K562 (cell line): ENCODE data around the gene SMIM22. TPM values are rescaled to one million over a fixed set of nuclear protein-coding genes. Genes with fewer than 3 reads are reported as not detected.
A peak's percentile ranks its signal among the peaks of the same experiment; 100 is the strongest.

ENCODE experiments used
- ATAC-seq: fragments of 200-7000 bp; cut with Tn5 transposase; 3 replicates; pipeline ENCODE4 v1.9.1; 2020; ENCODE audit warnings: moderate library complexity
- BruUV-seq: library from RNA; stranded (reverse); fragments of 400-500 nt; replicated peaks from 2 replicates; lab custom pipeline; 2021; lab: Mats Ljungman, UMichigan
- CTCF ChIA-PET: fragments of 300-600 bp; formaldehyde crosslinking; extraction: SDS; loops from one replicate; lab custom pipeline; 2021; ENCODE audit warnings: low intra/inter-chr PET ratio; lab: Yijun Ruan, JAX
- POLR2A ChIA-PET: fragments of 300-600, 350-650 bp; sonication (Branson Sonifier 250); formaldehyde crosslinking; extraction: SDS; loops from one replicate; lab custom pipeline; 2021; ENCODE audit warnings: antibody characterized with exemption, inconsistent platforms; lab: Yijun Ruan, JAX
- DNase-seq, 4 experiments: peaks; one replicate each; pipeline versions ENCODE4 v3.0.0 to v3.0.0-alpha.2; 2011 to 2018; ENCODE audit warnings: low spot score in 3 of 4, mixed read lengths in 3 of 4; ENCODE audit errors: extremely low read depth in 1 of 4
- FAIRE-seq: peaks from 2 replicates; lab custom pipeline; 2011; peaks lifted over from hg19 to GRCh38; lab: Jason Lieb, UNC
- H2AFZ ChIP-seq: 2 replicates; pipeline ENCODE4 v1.6.0; 2011; ENCODE audit warnings: low read depth, low read length, control low read depth, inconsistent platforms
- H3K27ac ChIP-seq: fragments of 200-600 bp; 3 replicates; pipeline ENCODE4 v1.8.0; 2011; ENCODE audit warnings: low read depth, mild to moderate bottlenecking, control low read depth, inconsistent platforms, low read length, moderate library complexity, mixed read lengths; ENCODE audit errors: extremely low read depth
- H3K27me3 ChIP-seq, 2 experiments: fragments of 300-600 bp in 1 of 2; 2 replicates in 1 of 2; 3 replicates in 1 of 2; pipeline versions ENCODE4 v1.6.0 to v1.8.0; 2011; ENCODE audit warnings: inconsistent platforms in 2 of 2, low read length in 2 of 2, mild to moderate bottlenecking in 1 of 2, mixed read lengths in 1 of 2, moderate library complexity in 1 of 2; ENCODE audit not compliant: control insufficient read depth in 2 of 2, insufficient read depth in 2 of 2
- H3K36me3 ChIP-seq: fragments of 300-600 bp; 3 replicates; pipeline ENCODE4 v1.8.0; 2011; ENCODE audit warnings: mild to moderate bottlenecking, low read length, inconsistent platforms; ENCODE audit not compliant: control insufficient read depth, insufficient read depth
- H3K4me1 ChIP-seq, 2 experiments: fragments of 200-600 bp in 1 of 2; replicated peaks in 1 of 2; 2 replicates in 1 of 2; 3 replicates in 1 of 2; pipeline versions ENCODE4 v1.5.1 to v1.8.0; 2011; ENCODE audit warnings: inconsistent platforms in 2 of 2, low read length in 2 of 2, mild to moderate bottlenecking in 1 of 2, mixed read lengths in 1 of 2, moderate library complexity in 1 of 2; ENCODE audit not compliant: control insufficient read depth in 2 of 2, insufficient read depth in 2 of 2
- H3K4me2 ChIP-seq: 2 replicates; pipeline ENCODE4 v1.6.1; 2011; ENCODE audit warnings: low read length, control low read depth, inconsistent platforms, mixed read lengths; ENCODE audit not compliant: insufficient read depth
- H3K4me3 ChIP-seq: fragments of 200-600 bp; sonication (generic), shearing (Covaris generic); 2 replicates; pipeline ENCODE4 v1.5.1; 2016; ENCODE audit warnings: control low read depth, inconsistent platforms
- H3K79me2 ChIP-seq: fragments of 200-600 bp; 3 replicates; pipeline ENCODE4 v1.8.0; 2011; ENCODE audit warnings: low read length, inconsistent platforms; ENCODE audit not compliant: control insufficient read depth, insufficient read depth
- H3K9ac ChIP-seq, 2 experiments: 2 replicates each; pipeline versions ENCODE4 v1.6.0 to v1.6.1; 2011; ENCODE audit warnings: low read depth in 2 of 2, low read length in 2 of 2, control low read depth in 1 of 2, inconsistent platforms in 1 of 2, mild to moderate bottlenecking in 1 of 2, mixed read lengths in 1 of 2; ENCODE audit not compliant: insufficient read depth in 1 of 2
- H3K9me1 ChIP-seq: one replicate; pipeline ENCODE4 v1.6.0; 2011; ENCODE audit warnings: inconsistent platforms, mild to moderate bottlenecking, low read length, moderate library complexity; ENCODE audit not compliant: control insufficient read depth, insufficient read depth
- H3K9me3 ChIP-seq: replicated peaks from 2 replicates; pipeline ENCODE4 v1.5.1; 2011; ENCODE audit warnings: low read depth, low read length, inconsistent platforms; ENCODE audit not compliant: control insufficient read depth, insufficient read depth
- H4K20me1 ChIP-seq: replicated peaks from 2 replicates; pipeline ENCODE4 v1.6.1; 2011; ENCODE audit warnings: low read length, inconsistent platforms, mixed read lengths; ENCODE audit not compliant: control insufficient read depth, insufficient read depth
- CBX1 ChIP-seq: sonication (generic); IDR thresholded peaks from 2 replicates; pipeline ENCODE4 v1.6.1; 2016; ENCODE audit warnings: antibody characterized with exemption, low read depth, mild to moderate bottlenecking
- HMGN3 ChIP-seq: IDR thresholded peaks from 2 replicates; pipeline ENCODE4 v1.6.1; 2011; ENCODE audit warnings: borderline replicate concordance, low read depth, mild to moderate bottlenecking, mixed read lengths, low read length; ENCODE audit not compliant: insufficient read length; ENCODE audit errors: extremely low read depth
- HOXB6 ChIP-seq: fragments of 250-450 bp; sonication (Bioruptor Pico); IDR thresholded peaks from 2 replicates; pipeline ENCODE4 v1.5.1; 2022; ENCODE audit warnings: mild to moderate bottlenecking, borderline replicate concordance
- KAT2B ChIP-seq: IDR thresholded peaks from one replicate; pipeline ENCODE4 v1.6.1; 2012; ENCODE audit warnings: low read depth, mild to moderate bottlenecking, control low read depth, inconsistent platforms, low read length, moderate library complexity
- KLF16 ChIP-seq: IDR thresholded peaks from 2 replicates; pipeline ENCODE4 v1.6.1; 2016; ENCODE audit warnings: antibody characterized with exemption
- NR1H2 ChIP-seq: sonication (generic); formaldehyde crosslinking; IDR thresholded peaks from 2 replicates; pipeline ENCODE4 v1.4.0; 2020; ENCODE audit warnings: mild to moderate bottlenecking, missing genetic modification reagents
- RBM14 ChIP-seq: fragments of 200-400 bp; formaldehyde crosslinking; IDR thresholded peaks from 2 replicates; pipeline ENCODE4 v1.6.1; 2018; ENCODE audit warnings: low read depth, mild to moderate bottlenecking, low read length, moderate library complexity, borderline replicate concordance; ENCODE audit not compliant: insufficient read depth
- TRIM24 ChIP-seq, 2 experiments: fragments of 450-650 bp; IDR thresholded peaks; 2 replicates each; pipeline ENCODE4 v1.6.1; 2016
- ZNF175 ChIP-seq: fragments of 200-800 bp; sonication (Bioruptor generic); IDR thresholded peaks from 2 replicates; pipeline ENCODE4 v1.6.1; 2016; ENCODE audit warnings: low read depth, mild to moderate bottlenecking, missing genetic modification characterization, missing compliant biosample characterization
- ZNF263 ChIP-seq: sonication (generic); formaldehyde crosslinking; IDR thresholded peaks from 2 replicates; pipeline ENCODE4 v1.8.0; 2022; ENCODE audit warnings: mild to moderate bottlenecking, missing genetic modification reagents, borderline replicate concordance
- ZNF41 ChIP-seq: fragments of 250-450 bp; sonication (Bioruptor Pico); conservative IDR thresholded peaks from 2 replicates; pipeline ENCODE4 v1.4.0; 2020; ENCODE audit warnings: mild to moderate bottlenecking
- WGBS: fragments of 100-300 bp; shearing (Covaris generic); methylation state at CpG from one replicate; pipeline ENCODE4 v1.1.6; 2016; ENCODE audit warnings: low coverage, mixed read lengths; ENCODE audit not compliant: insufficient coverage; ENCODE audit errors: missing lambda C conversion rate; 5-methylcytosine and 5-hydroxymethylcytosine counted together
- in situ Hi-C: fragments of 300-500 bp; cut with MboI; formaldehyde crosslinking; loops from 4 replicates; pipeline ENCODE4 v1.15.0; 2018; ENCODE audit warnings: inconsistent platforms, mixed read lengths
- intact Hi-C: fragments of 100-400 bp; cut with micrococcal nuclease; formaldehyde crosslinking; loops from 2 replicates; pipeline ENCODE4 v1.14.2; 2022
- polyA plus RNA-seq, 8 experiments: library from polyadenylated mRNA; depleted of rRNA in 4 of 8; stranded (reverse) in 5 of 8; unstranded in 3 of 8; fragments of >200 nt; fragmentation: Nextera tagmentation in 2 of 8; fragmentation: Illumina TruSeq in 1 of 8; extraction: Ambion mirVana in 2 of 8; extraction: Trizol in 1 of 8; gene quantifications; 2 replicates each; pipeline versions ENCODE4 v1.2.1 to v1.2.3, GENCODE V29; 2011 to 2014; ENCODE audit warnings: inconsistent platforms in 1 of 8, missing spikeins in 1 of 8
- total RNA-seq, 7 experiments: library from RNA; depleted of rRNA in 6 of 7; stranded (reverse); fragments of >200 nt in 6 of 7; fragmentation: Illumina TruSeq in 2 of 7; extraction: Trizol in 2 of 7; gene quantifications; 2 replicates each; pipeline versions ENCODE4 v1.2.1 to v1.2.3, GENCODE V29; 2011 to 2021; ENCODE audit warnings: low replicate concordance in 1 of 7
- TF ChIP-seq, protein P1 (sequence below): fragments of 250-450 bp; sonication (Bioruptor Pico); IDR thresholded peaks from 2 replicates; pipeline ENCODE4 v1.8.0; 2022; ENCODE audit warnings: inconsistent platforms, mild to moderate bottlenecking, moderate library complexity, borderline replicate concordance
- TF ChIP-seq, protein P2 (sequence below), 2 experiments: fragments of 250-450 bp in 1 of 2; fragments of 450-650 bp in 1 of 2; sonication (Bioruptor Pico) in 1 of 2; IDR thresholded peaks; 2 replicates each; pipeline versions ENCODE4 v1.6.1 to v1.8.0; 2016 to 2021; ENCODE audit warnings: mild to moderate bottlenecking in 2 of 2, moderate library complexity in 2 of 2, missing compliant biosample characterization in 1 of 2, missing genetic modification characterization in 1 of 2
- TF ChIP-seq, protein P3 (sequence below): sonication (generic); formaldehyde crosslinking; IDR thresholded peaks from 2 replicates; pipeline ENCODE4 v1.8.0; 2022; ENCODE audit warnings: mild to moderate bottlenecking, missing genetic modification reagents
- TF ChIP-seq, protein P4 (sequence below): fragments of 450-650 bp; formaldehyde crosslinking; IDR thresholded peaks from 2 replicates; pipeline ENCODE4 v1.4.0; 2020; ENCODE audit warnings: mild to moderate bottlenecking, moderate library complexity
- TF ChIP-seq, protein P5 (sequence below): sonication (generic); formaldehyde crosslinking; IDR thresholded peaks from 2 replicates; pipeline ENCODE4 v1.8.0; 2022; ENCODE audit warnings: mild to moderate bottlenecking, missing genetic modification reagents
- TF ChIP-seq, protein P6 (sequence below): sonication (generic); formaldehyde crosslinking; IDR thresholded peaks from 2 replicates; pipeline ENCODE4 v1.8.1; 2023; ENCODE audit warnings: mild to moderate bottlenecking, missing genetic modification reagents

The SMIM22 gene
- total and polyA plus RNA-seq, 9 of the 15 experiments (the other 6 are each of a cell fraction or from before 2014, with no cell fraction given) = not detected

DNA sequence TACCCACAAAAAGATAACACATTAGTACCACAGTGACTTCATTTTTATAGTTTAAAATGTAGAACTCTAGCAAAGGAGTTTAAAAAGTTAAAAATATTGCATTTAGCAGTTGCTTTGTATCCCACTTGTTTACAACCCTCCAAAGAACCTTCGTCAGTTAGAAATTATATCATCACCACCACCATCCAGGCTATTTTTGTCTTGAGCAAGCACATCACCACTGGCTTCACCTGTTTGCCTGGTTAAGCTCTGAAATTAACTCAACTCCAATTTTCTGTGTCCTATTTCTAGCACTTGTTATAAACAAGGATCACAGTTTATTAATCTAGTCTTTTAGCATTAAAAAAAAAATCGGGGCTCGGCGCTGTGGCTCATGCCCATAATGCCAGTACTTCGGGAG lies 45.8 kb downstream of the SMIM22 start:
- Histone ChIP-seq H3K79me2 (peaks cover 24% of the 10 kb centered on the region), H3K9ac (no peak overlapping the region), H3K4me3 (no peak overlapping the region), H3K36me3 (peaks cover 92% of the 10 kb centered on the region), H3K27me3 (no peaks in the 10 kb centered on the region), H3K27ac (no peak overlapping the region), H4K20me1 (peaks cover 4% of the 10 kb centered on the region), H3K9me3 (no peaks in the 10 kb centered on the region), H3K4me1 (peaks cover 0 to 2% of the 10 kb centered on the region in 2 experiments; a peak in 2 of 5 replicates), H3K4me2 (no peak overlapping the region), H3K9me1 (no peaks in the 10 kb centered on the region), H2AFZ (no peak overlapping the region)
- ChIA-PET POLR2A (no interaction called here), CTCF (no interaction called here)
- no peak for ATAC-seq
- intact Hi-C loops (no loop called here), in situ Hi-C loops (no loop called here)
- TF ChIP-seq NR1H2 (CRISPR knock-in tag) = no peak
- TF ChIP-seq RBM14 = no peak
- TF ChIP-seq, protein P1, sequence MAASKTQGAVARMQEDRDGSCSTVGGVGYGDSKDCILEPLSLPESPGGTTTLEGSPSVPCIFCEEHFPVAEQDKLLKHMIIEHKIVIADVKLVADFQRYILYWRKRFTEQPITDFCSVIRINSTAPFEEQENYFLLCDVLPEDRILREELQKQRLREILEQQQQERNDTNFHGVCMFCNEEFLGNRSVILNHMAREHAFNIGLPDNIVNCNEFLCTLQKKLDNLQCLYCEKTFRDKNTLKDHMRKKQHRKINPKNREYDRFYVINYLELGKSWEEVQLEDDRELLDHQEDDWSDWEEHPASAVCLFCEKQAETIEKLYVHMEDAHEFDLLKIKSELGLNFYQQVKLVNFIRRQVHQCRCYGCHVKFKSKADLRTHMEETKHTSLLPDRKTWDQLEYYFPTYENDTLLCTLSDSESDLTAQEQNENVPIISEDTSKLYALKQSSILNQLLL (CRISPR knock-in tag) = no peak
- TF ChIP-seq, protein P2, sequence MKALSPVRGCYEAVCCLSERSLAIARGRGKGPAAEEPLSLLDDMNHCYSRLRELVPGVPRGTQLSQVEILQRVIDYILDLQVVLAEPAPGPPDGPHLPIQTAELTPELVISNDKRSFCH (CRISPR knock-in tag; IDR thresholded peaks at IDR 0.05) = no peak
- TF ChIP-seq, protein P2 (tag; IDR thresholded peaks at IDR 0.05) = no peak
- TF ChIP-seq CBX1 = no peak
- no peak for TF ChIP-seq TRIM24 (IDR thresholded peaks at IDR 0.05)
- TF ChIP-seq ZNF175 (CRISPR knock-in tag) = no peak
- TF ChIP-seq, protein P3, sequence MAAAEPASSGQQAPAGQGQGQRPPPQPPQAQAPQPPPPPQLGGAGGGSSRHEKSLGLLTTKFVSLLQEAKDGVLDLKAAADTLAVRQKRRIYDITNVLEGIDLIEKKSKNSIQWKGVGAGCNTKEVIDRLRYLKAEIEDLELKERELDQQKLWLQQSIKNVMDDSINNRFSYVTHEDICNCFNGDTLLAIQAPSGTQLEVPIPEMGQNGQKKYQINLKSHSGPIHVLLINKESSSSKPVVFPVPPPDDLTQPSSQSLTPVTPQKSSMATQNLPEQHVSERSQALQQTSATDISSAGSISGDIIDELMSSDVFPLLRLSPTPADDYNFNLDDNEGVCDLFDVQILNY (CRISPR knock-in tag) = no peak
- no peak for TF ChIP-seq KAT2B
- TF ChIP-seq, protein P4, sequence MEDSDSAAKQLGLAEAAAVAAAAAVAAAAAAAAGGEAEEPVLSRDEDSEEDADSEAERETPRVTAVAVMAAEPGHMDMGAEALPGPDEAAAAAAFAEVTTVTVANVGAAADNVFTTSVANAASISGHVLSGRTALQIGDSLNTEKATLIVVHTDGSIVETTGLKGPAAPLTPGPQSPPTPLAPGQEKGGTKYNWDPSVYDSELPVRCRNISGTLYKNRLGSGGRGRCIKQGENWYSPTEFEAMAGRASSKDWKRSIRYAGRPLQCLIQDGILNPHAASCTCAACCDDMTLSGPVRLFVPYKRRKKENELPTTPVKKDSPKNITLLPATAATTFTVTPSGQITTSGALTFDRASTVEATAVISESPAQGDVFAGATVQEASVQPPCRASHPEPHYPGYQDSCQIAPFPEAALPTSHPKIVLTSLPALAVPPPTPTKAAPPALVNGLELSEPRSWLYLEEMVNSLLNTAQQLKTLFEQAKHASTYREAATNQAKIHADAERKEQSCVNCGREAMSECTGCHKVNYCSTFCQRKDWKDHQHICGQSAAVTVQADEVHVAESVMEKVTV = no peak
- TF ChIP-seq, protein P5, sequence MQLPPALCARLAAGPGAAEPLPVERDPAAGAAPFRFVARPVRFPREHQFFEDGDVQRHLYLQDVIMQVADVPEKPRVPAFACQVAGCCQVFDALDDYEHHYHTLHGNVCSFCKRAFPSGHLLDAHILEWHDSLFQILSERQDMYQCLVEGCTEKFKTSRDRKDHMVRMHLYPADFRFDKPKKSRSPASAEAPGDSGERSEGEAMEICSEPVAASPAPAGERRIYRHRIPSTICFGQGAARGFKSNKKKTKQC (CRISPR knock-in tag) = no peak
- TF ChIP-seq ZNF41 (CRISPR knock-in tag) = no peak
- no peak for TF ChIP-seq HMGN3
- TF ChIP-seq KLF16 = no peak
- no peak for TF ChIP-seq ZNF263 (CRISPR knock-in tag)
- TF ChIP-seq, protein P6, sequence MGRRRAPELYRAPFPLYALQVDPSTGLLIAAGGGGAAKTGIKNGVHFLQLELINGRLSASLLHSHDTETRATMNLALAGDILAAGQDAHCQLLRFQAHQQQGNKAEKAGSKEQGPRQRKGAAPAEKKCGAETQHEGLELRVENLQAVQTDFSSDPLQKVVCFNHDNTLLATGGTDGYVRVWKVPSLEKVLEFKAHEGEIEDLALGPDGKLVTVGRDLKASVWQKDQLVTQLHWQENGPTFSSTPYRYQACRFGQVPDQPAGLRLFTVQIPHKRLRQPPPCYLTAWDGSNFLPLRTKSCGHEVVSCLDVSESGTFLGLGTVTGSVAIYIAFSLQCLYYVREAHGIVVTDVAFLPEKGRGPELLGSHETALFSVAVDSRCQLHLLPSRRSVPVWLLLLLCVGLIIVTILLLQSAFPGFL (CRISPR knock-in tag) = no peak
- TF ChIP-seq HOXB6 (CRISPR knock-in tag) = no peak
- peak; percentile 44 for FAIRE-seq
- no peak for DNase-seq
- no TSS peak for BruUV-seq
- WGBS = 67% methylated on average over 3 of the region's 5 CpGs
